ENCODE results near the gene SHKBP1.

Gene SHKBP1

DNA sequence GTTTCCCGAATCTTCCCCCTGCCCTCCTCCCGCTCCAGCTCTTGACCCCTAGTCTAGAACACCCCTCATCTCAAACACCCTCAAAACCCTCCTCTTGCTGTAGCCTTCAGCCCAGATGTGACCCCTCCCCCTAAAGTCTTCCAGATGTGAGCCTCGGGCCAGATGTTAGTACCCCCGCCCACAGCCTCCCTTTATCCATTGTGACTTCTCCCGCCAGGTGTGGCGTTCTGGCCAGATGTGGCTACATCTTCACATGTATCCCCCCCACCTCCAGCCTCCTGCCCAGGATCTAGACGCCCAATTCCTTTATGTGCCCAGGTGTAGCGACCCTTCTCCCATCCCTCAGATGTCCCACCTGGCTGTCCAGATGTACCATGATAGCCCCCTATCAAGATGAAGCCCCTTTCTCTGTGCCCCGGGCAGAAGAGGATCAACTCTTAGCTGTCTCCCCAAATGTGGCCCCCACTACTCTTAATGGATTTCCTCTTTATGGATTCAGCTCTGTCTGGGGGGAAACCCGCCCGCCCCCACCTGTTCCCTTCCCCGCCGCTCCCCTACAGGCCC, 24.0 kb downstream of the SHKBP1 start:
- peak overlapping the region; percentile 57 for H3K4me2 ChIP-seq (ENCODE audit: low read length, poor library complexity, severe bottlenecking)
- H2BK12ac ChIP-seq (ENCODE audit: low read length in 2 of 2): no peak overlapping the region
- peaks cover 0 to 7% of the 10 kb centered on the region in 2 experiments for H3K36me3 ChIP-seq (ENCODE audit: control insufficient read depth in 1 of 2, insufficient read depth in 2 of 2, low read depth in 1 of 2, low read length in 2 of 2)
- H2BK5ac ChIP-seq (ENCODE audit: low read depth, low read length, poor library complexity, severe bottlenecking): no peak overlapping the region
- WGBS: 40% methylated on average over 11 of the region's 13 CpGs
- H3K4ac ChIP-seq (ENCODE audit: low read depth in 1 of 2, low read length in 2 of 2): no peak overlapping the region
- H3K9ac ChIP-seq (ENCODE audit: low read length): no peak overlapping the region
- H2AK5ac ChIP-seq (ENCODE audit: low read length, severe bottlenecking): no peak overlapping the region
- peaks cover 1% of the 10 kb centered on the region for H3K79me1 ChIP-seq (replicated peaks; ENCODE audit: low read length, poor library complexity, severe bottlenecking)
- peaks cover 18 to 57% of the 10 kb centered on the region in 2 experiments for H3K27me3 ChIP-seq (ENCODE audit: control insufficient read depth in 1 of 2, insufficient read depth in 1 of 2, low read length in 2 of 2)
- no peak overlapping the region for H4K91ac ChIP-seq (ENCODE audit: low read length)
- no peak overlapping the region for H2AFZ ChIP-seq (ENCODE audit: low read depth, low read length)
- H3K18ac ChIP-seq (ENCODE audit: low read depth in 1 of 2, low read length in 2 of 2): no peak overlapping the region
- DNase-seq: no peak
- no peak overlapping the region for H3K23ac ChIP-seq (ENCODE audit: low read length in 2 of 2)
- peak overlapping the region; percentile 8 for H2BK120ac ChIP-seq (ENCODE audit: low read depth, low read length)
- peak overlapping the region; percentile 82 for H2BK15ac ChIP-seq (ENCODE audit: low read depth, poor library complexity, severe bottlenecking)
- no peaks in the 10 kb centered on the region for H3K9me3 ChIP-seq (ENCODE audit: control insufficient read depth, low read length)
- peaks cover 39% of the 10 kb centered on the region for H3K4me1 ChIP-seq (ENCODE audit: control insufficient read depth, insufficient read depth, low read depth, low read length)
- no peak overlapping the region for H3K27ac ChIP-seq (ENCODE audit: low read length, poor library complexity, severe bottlenecking)
- H3K14ac ChIP-seq (ENCODE audit: low read length in 2 of 2): no peak overlapping the region
- H3K4me3 ChIP-seq (ENCODE audit: insufficient read depth in 1 of 2, low read depth in 1 of 2, low read length in 2 of 2): no peak overlapping the region
- no peak overlapping the region for H4K8ac ChIP-seq (ENCODE audit: low read length)

- H2BK120ac ChIP-seq (ENCODE audit: low read depth, low read length): peak within 1 kb of the TSS; percentile 8
- H3K4me2 ChIP-seq (ENCODE audit: low read length, poor library complexity, severe bottlenecking): peak within 1 kb of the TSS; percentile 75
- peak within 1 kb of the TSS; percentile 53 to 93 for H3K4ac ChIP-seq (ENCODE audit: low read depth in 1 of 2, low read length in 2 of 2)
- peaks cover 0 to 7% of the 10 kb centered on the region in 2 experiments for H3K36me3 ChIP-seq (ENCODE audit: control insufficient read depth in 1 of 2, insufficient read depth in 2 of 2, low read depth in 1 of 2, low read length in 2 of 2)
- H2BK12ac ChIP-seq (ENCODE audit: low read length in 2 of 2): peak within 1 kb of the TSS in 1 of 2 experiments; percentile 89
- H4K91ac ChIP-seq (ENCODE audit: low read length): peak within 1 kb of the TSS; percentile 92
- peaks cover 18 to 56% of the 10 kb centered on the region in 2 experiments for H3K27me3 ChIP-seq (ENCODE audit: control insufficient read depth in 1 of 2, insufficient read depth in 1 of 2, low read length in 2 of 2)
- peaks cover 1% of the 10 kb centered on the region for H3K79me1 ChIP-seq (replicated peaks; ENCODE audit: low read length, poor library complexity, severe bottlenecking)
- H3K4me3 ChIP-seq (ENCODE audit: insufficient read depth in 1 of 2, low read depth in 1 of 2, low read length in 2 of 2): peak within 1 kb of the TSS; percentile 48 to 59
- no peaks in the 10 kb centered on the region for H3K9me3 ChIP-seq (ENCODE audit: control insufficient read depth, low read length)
- no peak within 1 kb of the TSS for H3K27ac ChIP-seq (ENCODE audit: low read length, poor library complexity, severe bottlenecking)
- H2BK15ac ChIP-seq (ENCODE audit: low read depth, poor library complexity, severe bottlenecking): peak within 1 kb of the TSS; percentile 82
- H3K18ac ChIP-seq (ENCODE audit: low read depth in 1 of 2, low read length in 2 of 2): peak within 1 kb of the TSS; percentile 89 to 94
- no peak within 1 kb of the TSS for H2BK5ac ChIP-seq (ENCODE audit: low read depth, low read length, poor library complexity, severe bottlenecking)
- WGBS: 4% methylated on average over 61 of the region's 82 CpGs
- peak within 1 kb of the TSS; percentile 31 for H2AFZ ChIP-seq (ENCODE audit: low read depth, low read length)
- peaks cover 46% of the 10 kb centered on the region for H3K4me1 ChIP-seq (ENCODE audit: control insufficient read depth, insufficient read depth, low read depth, low read length)
- H4K8ac ChIP-seq (ENCODE audit: low read length): peak within 1 kb of the TSS; percentile 91
- peak within 1 kb of the TSS in 1 of 2 experiments; percentile 67 for H3K23ac ChIP-seq (ENCODE audit: low read length in 2 of 2)
- DNase-seq: peak; percentile 56
- H3K9ac ChIP-seq (ENCODE audit: low read length): no peak within 1 kb of the TSS
- H3K14ac ChIP-seq (ENCODE audit: low read length in 2 of 2): peak within 1 kb of the TSS in 1 of 2 experiments; percentile 44
- no peak within 1 kb of the TSS for H2AK5ac ChIP-seq (ENCODE audit: low read length, severe bottlenecking)
Measured at GRCh38 chr19:40601134-40601974, 24.7 kb downstream of the SHKBP1 start, which contains the start of gene LTBP4. Gene LTBP4, plus strand, starts transcription at chr19:40601369. Its CDS starts 19 bp downstream, at chr19:40601388.

- Histone ChIP-seq H2AK5ac (ENCODE audit: low read length, severe bottlenecking) (no peak overlapping the region), H3K14ac (ENCODE audit: low read length in 2 of 2) (no peak overlapping the region), H3K4me1 (ENCODE audit: control insufficient read depth, insufficient read depth, low read depth, low read length) (peaks cover 42% of the 10 kb centered on the region), H3K36me3 (ENCODE audit: control insufficient read depth in 1 of 2, insufficient read depth in 2 of 2, low read depth in 1 of 2, low read length in 2 of 2) (peaks cover 0 to 9% of the 10 kb centered on the region in 2 experiments), H3K79me1 (replicated peaks; ENCODE audit: low read length, poor library complexity, severe bottlenecking) (peaks cover 1% of the 10 kb centered on the region), H2AFZ (ENCODE audit: low read depth, low read length) (no peak overlapping the region), H2BK12ac (ENCODE audit: low read length in 2 of 2) (peak overlapping the region; percentile 82 to 99), H4K8ac (ENCODE audit: low read length) (peak overlapping the region; percentile 21), H3K4me3 (ENCODE audit: insufficient read depth in 1 of 2, low read depth in 1 of 2, low read length in 2 of 2) (peak overlapping the region in 1 of 2 experiments; percentile 61), H3K4ac (ENCODE audit: low read depth in 1 of 2, low read length in 2 of 2) (peak overlapping the region in 1 of 2 experiments; percentile 93), H3K9ac (ENCODE audit: low read length) (peak overlapping the region; percentile 64), H2BK120ac (ENCODE audit: low read depth, low read length) (peak overlapping the region; percentile 65), H2BK5ac (ENCODE audit: low read depth, low read length, poor library complexity, severe bottlenecking) (no peak overlapping the region), H3K23ac (ENCODE audit: low read length in 2 of 2) (no peak overlapping the region), H2BK15ac (ENCODE audit: low read depth, poor library complexity, severe bottlenecking) (peak overlapping the region; percentile 98), H4K91ac (ENCODE audit: low read length) (no peak overlapping the region), H3K4me2 (ENCODE audit: low read length, poor library complexity, severe bottlenecking) (peak overlapping the region; percentile 57), H3K27me3 (ENCODE audit: control insufficient read depth in 1 of 2, insufficient read depth in 1 of 2, low read length in 2 of 2) (peaks cover 18 to 44% of the 10 kb centered on the region in 2 experiments), H3K9me3 (ENCODE audit: control insufficient read depth, low read length) (no peaks in the 10 kb centered on the region), H3K18ac (ENCODE audit: low read depth in 1 of 2, low read length in 2 of 2) (peak overlapping the region; percentile 23 to 95), H3K27ac (ENCODE audit: low read length, poor library complexity, severe bottlenecking) (peak overlapping the region; percentile 34)
- WGBS: 8% methylated on average over 2 of the region's 2 CpGs
- no peak for DNase-seq
Measured at GRCh38 chr19:40603071-40603388, 26.4 kb downstream of the SHKBP1 start.

All from mesenchymal stem cell (in vitro differentiated cells and primary cell).